HFF-Myc (cell line): Measurements from ENCODE around the gene GAL3ST1.

Source experiments
- DNase-seq: peaks from one replicate; pipeline ENCODE4 v3.0.0-alpha.2; 2011; ENCODE audit warnings: low read depth; ENCODE audit errors: extremely low read depth
- H3K4me3 ChIP-seq: replicated peaks from 2 replicates; pipeline ENCODE4 v1.5.1; 2011; ENCODE audit warnings: low read depth, mild to moderate bottlenecking, control low read depth, low read length
- CTCF ChIP-seq: IDR thresholded peaks from 2 replicates; pipeline ENCODE4 v1.5.1; 2012; ENCODE audit warnings: mild to moderate bottlenecking, low read depth, low read length, control low read depth; ENCODE audit errors: missing control alignments

Gene GAL3ST1

DNA sequence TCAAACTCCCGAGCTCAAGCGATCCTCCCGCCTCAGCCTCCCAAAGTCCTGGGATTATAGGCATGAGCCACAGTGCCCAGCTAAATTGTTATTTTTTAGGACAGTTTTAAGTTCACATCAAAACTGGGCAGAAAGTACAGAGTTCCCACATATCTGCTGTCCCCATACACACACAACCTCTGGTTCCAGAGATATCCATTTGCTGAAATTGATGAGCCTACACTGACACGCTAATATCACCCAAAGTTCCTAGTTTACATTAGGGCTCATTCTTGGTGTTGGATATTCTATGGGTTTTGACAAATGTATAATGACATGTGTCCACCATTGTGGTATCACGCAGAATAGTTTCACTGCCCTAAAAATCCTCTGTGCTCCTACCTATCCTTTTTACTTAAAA, 66.2 kb downstream of the GAL3ST1 start:
- H3K4me3 ChIP-seq: no peak overlapping the region
- DNase-seq: no peak
- TF ChIP-seq CTCF: no peak

DNA sequence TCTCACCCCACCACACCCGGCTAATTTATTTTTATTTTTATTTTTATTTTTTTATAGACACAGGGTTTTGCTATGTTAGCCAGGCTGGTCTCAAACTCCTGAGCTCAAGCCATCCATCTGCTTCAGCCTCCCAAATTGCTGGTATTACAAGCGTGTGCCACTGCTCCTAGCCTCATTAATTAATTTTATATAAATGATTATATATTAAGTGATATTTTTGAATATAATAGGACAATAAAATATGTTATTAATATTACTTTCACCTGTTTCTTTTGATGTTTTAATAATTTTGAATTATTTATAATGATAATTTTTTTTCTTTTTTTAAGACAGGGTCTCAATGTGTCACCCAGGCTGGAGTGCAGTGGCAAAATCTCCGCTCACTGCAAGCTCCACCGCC, 66.8 kb downstream of the GAL3ST1 start:
- TF ChIP-seq CTCF: no peak
- no peak for DNase-seq
- H3K4me3 ChIP-seq: no peak overlapping the region

- TF ChIP-seq CTCF: no peak
- H3K4me3 ChIP-seq: no peak overlapping the region
- no peak for DNase-seq
Measured at GRCh38 chr22:30506507-30506968, 67.9 kb downstream of the GAL3ST1 start.
